Measurements from ENCODE around the gene BRD4.

DNA sequence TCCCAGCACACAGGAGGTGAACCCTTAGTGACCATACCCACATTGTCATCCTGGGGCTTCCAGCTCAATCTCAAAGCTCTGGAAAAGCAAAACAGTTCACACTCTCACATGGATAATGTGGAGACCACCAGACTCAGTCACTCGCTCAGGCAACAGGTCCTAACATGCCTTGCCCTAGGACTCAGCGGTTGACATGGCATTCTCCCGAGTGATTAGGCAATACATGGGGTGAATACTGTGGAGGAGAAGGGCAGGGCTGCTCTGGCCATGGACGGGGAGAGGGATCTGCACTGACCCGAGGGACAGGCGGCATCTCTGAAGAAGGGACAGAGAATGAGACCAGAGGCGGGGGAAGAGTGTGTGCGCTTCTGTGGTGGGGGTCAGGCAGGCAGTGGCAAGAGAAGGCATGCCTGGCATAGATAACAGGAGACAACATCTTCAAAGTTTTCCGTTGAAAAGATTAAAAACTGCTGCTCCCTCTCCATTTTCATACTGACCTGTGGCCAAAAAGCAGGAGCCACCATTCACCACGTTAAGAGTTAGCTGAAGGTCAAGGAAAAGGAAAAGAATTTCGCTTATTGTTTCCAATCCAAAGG, 55.6 kb downstream of the BRD4 start:
- TF ChIP-seq, protein P1, sequence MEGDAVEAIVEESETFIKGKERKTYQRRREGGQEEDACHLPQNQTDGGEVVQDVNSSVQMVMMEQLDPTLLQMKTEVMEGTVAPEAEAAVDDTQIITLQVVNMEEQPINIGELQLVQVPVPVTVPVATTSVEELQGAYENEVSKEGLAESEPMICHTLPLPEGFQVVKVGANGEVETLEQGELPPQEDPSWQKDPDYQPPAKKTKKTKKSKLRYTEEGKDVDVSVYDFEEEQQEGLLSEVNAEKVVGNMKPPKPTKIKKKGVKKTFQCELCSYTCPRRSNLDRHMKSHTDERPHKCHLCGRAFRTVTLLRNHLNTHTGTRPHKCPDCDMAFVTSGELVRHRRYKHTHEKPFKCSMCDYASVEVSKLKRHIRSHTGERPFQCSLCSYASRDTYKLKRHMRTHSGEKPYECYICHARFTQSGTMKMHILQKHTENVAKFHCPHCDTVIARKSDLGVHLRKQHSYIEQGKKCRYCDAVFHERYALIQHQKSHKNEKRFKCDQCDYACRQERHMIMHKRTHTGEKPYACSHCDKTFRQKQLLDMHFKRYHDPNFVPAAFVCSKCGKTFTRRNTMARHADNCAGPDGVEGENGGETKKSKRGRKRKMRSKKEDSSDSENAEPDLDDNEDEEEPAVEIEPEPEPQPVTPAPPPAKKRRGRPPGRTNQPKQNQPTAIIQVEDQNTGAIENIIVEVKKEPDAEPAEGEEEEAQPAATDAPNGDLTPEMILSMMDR (IDR thresholded peaks at IDR 0.05), result no peak
- no peak for TF ChIP-seq POLR2A (IDR thresholded peaks at IDR 0.05)
